Osteoblast (primary cell): Measurements from ENCODE around the gene SUCLA2. TPM values are rescaled to one million over a fixed set of nuclear protein-coding genes. Genes with fewer than 3 reads are reported as not detected.

Source experiments
- DNase-seq: peaks from one replicate; pipeline ENCODE4 v3.0.0; 2011; ENCODE audit warnings: low spot score, mixed read lengths; ENCODE audit not compliant: insufficient read length; ENCODE audit errors: missing footprints
- H2AFZ ChIP-seq: 2 replicates; pipeline ENCODE4 v1.6.0; 2011; ENCODE audit warnings: mild to moderate bottlenecking, low read length
- H3K27ac ChIP-seq: 2 replicates; pipeline ENCODE4 v1.5.1; 2011; ENCODE audit warnings: mild to moderate bottlenecking, low read depth, low read length, moderate library complexity
- H3K27me3 ChIP-seq: 2 replicates; pipeline ENCODE4 v1.6.0; 2012; ENCODE audit warnings: mild to moderate bottlenecking, control low read depth, inconsistent platforms, low read length, moderate library complexity; ENCODE audit not compliant: insufficient read depth
- H3K36me3 ChIP-seq: 2 replicates; pipeline ENCODE4 v1.5.1; 2011; ENCODE audit warnings: mild to moderate bottlenecking, low read length, control low read depth, moderate library complexity; ENCODE audit not compliant: insufficient read depth
- H3K4me1 ChIP-seq: 2 replicates; pipeline ENCODE4 v1.5.1; 2011; ENCODE audit warnings: mild to moderate bottlenecking, low read length, control low read depth, moderate library complexity; ENCODE audit not compliant: insufficient read depth
- H3K4me2 ChIP-seq: 2 replicates; pipeline ENCODE4 v1.6.0; 2011; ENCODE audit warnings: mild to moderate bottlenecking, low read length; ENCODE audit not compliant: insufficient read depth
- H3K4me3 ChIP-seq: fragments of 200-600 bp; sonication (generic); 3 replicates; pipeline ENCODE4 v1.5.1; 2012; ENCODE audit warnings: mild to moderate bottlenecking, low read length, inconsistent platforms; ENCODE audit not compliant: insufficient read depth
- H3K79me2 ChIP-seq: 2 replicates; pipeline ENCODE4 v1.6.0; 2012; ENCODE audit warnings: mild to moderate bottlenecking, low read length, control low read depth, inconsistent platforms; ENCODE audit not compliant: insufficient read depth
- H3K9me3 ChIP-seq: 2 replicates; pipeline ENCODE4 v1.5.1; 2011; ENCODE audit warnings: low read depth, low read length, control low read depth
- H4K20me1 ChIP-seq: 2 replicates; pipeline ENCODE4 v1.6.0; 2012; ENCODE audit warnings: mild to moderate bottlenecking, low read length, control low read depth; ENCODE audit not compliant: insufficient read depth
- total RNA-seq: library from RNA; depleted of rRNA; stranded (reverse); fragments of >200 nt; gene quantifications from 2 replicates; pipeline ENCODE4 v1.2.3, GENCODE V29; 2012
- TF ChIP-seq, protein P1 (sequence below): IDR thresholded peaks from 2 replicates; pipeline ENCODE4 v1.5.1; 2011; ENCODE audit warnings: mild to moderate bottlenecking, low read depth, low read length, moderate library complexity; ENCODE audit errors: extremely low read depth

SUCLA2 gene
- total RNA-seq, 1 donor: 36.6 TPM

DNA sequence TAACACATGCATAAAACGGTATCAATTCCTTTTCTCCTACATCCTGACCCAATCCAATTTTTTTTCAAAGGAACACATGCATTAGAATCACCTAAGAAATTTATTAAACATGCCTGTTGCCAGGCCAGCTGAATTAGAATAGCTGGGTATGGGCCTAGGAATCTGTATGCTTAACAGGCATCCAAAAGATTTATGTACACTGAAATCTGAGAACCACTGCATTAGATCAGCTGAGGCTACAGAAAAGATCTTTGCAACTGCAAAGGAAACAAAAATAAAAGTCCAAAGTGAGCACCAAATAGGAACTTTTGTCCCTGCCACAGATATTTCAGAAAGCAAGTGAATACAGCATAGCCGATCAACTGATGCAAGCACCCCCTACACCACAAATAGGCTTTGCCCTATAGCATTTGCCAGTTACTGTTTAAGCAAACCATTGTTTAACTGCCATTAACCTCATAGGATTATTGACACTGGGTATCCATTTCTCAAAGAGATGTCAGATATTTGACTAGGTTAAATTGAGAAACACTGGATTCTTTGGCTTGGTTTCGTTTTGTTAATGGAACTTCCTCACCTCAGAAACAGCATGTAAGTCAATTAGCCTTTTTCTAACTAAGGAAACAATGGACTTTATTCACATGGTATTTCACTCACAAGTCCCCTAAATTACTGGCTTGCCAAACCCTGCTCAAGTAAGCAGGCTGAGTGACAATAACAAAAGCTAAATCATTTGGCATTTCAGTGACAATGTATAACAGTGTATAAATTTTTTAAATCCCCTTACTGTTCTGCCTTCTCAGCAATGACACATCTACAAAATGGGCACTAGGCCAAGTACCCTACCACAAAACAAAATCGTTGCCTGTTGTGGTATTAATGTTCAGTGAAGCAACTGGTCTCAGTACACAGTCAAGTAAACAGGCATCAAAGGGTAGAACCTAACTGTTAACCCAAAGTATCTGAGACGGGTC, 67.8 kb downstream of the SUCLA2 start:
- Histone ChIP-seq H3K4me1 (peaks cover 4% of the 10 kb centered on the region), H3K79me2 (no peaks in the 10 kb centered on the region), H3K4me2 (peak overlapping the region; percentile 13), H3K27ac (no peak overlapping the region), H3K9me3 (no peaks in the 10 kb centered on the region), H4K20me1 (no peaks in the 10 kb centered on the region), H3K36me3 (no peaks in the 10 kb centered on the region), H3K4me3 (peak overlapping the region; percentile 22), H2AFZ (no peak overlapping the region), H3K27me3 (no peaks in the 10 kb centered on the region)
- TF ChIP-seq, protein P1, sequence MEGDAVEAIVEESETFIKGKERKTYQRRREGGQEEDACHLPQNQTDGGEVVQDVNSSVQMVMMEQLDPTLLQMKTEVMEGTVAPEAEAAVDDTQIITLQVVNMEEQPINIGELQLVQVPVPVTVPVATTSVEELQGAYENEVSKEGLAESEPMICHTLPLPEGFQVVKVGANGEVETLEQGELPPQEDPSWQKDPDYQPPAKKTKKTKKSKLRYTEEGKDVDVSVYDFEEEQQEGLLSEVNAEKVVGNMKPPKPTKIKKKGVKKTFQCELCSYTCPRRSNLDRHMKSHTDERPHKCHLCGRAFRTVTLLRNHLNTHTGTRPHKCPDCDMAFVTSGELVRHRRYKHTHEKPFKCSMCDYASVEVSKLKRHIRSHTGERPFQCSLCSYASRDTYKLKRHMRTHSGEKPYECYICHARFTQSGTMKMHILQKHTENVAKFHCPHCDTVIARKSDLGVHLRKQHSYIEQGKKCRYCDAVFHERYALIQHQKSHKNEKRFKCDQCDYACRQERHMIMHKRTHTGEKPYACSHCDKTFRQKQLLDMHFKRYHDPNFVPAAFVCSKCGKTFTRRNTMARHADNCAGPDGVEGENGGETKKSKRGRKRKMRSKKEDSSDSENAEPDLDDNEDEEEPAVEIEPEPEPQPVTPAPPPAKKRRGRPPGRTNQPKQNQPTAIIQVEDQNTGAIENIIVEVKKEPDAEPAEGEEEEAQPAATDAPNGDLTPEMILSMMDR: no peak
- DNase-seq: no peak

DNA sequence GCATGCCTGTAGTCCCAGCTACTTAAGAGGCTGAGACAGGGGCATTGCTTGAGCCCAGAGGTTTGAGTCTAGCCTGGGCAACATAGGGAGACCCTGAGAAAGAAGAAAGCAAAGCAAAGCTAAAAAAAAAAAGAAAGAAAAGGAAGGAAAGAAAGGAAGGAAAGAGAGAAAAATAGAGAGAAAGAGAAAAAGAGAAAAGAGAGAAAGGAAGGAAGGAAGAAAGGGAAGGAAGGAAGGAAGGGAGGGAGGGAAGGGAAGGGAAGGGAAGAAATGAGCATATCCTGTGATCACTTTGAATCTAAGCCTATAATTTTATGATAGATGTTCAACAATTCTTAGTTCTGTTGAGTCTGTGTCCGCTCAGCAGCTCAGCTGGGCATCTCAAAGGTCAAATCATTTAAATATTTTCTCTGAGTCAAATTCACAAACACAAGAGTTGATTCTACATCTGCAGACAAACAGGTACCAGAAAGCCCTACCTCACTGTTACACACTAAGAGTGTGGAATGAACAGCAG, 70.4 kb downstream of the SUCLA2 start:
- no peaks in the 10 kb centered on the region for H3K27me3 ChIP-seq
- H4K20me1 ChIP-seq: no peaks in the 10 kb centered on the region
- no peak overlapping the region for H3K4me2 ChIP-seq
- DNase-seq: no peak
- no peak overlapping the region for H3K27ac ChIP-seq
- no peak overlapping the region for H3K4me3 ChIP-seq
- H3K9me3 ChIP-seq: no peaks in the 10 kb centered on the region
- peaks cover 4% of the 10 kb centered on the region for H3K4me1 ChIP-seq
- no peaks in the 10 kb centered on the region for H3K79me2 ChIP-seq
- no peak overlapping the region for H2AFZ ChIP-seq
- TF ChIP-seq, protein P1: no peak
- no peaks in the 10 kb centered on the region for H3K36me3 ChIP-seq

DNA sequence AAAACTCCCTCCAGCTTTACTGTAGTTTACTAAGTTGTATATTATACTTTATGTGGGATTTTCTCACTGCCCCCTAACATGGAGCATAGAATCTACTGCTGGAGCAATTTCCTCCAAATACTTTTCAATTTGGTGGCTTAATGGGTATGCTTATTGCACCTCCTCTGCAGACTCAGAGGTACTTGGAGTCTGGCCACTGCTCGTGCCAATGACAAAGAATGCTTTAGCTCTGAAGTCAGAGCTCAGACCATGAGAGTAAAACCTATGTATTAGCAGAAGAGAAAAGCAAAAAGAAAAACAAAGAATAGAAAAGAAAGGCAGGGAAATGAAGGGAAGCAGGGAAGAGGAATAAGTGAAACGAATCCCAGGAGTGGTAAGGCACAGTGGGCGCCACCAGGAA, 71.9 kb downstream of the SUCLA2 start:
- no peak overlapping the region for H2AFZ ChIP-seq
- no peaks in the 10 kb centered on the region for H3K36me3 ChIP-seq
- H3K9me3 ChIP-seq: no peaks in the 10 kb centered on the region
- no peaks in the 10 kb centered on the region for H3K79me2 ChIP-seq
- H3K4me2 ChIP-seq: no peak overlapping the region
- H3K27me3 ChIP-seq: no peaks in the 10 kb centered on the region
- DNase-seq: peak; percentile 46
- no peaks in the 10 kb centered on the region for H4K20me1 ChIP-seq
- TF ChIP-seq, protein P1: no peak
- no peak overlapping the region for H3K4me3 ChIP-seq
- H3K27ac ChIP-seq: no peak overlapping the region
- peaks cover 4% of the 10 kb centered on the region for H3K4me1 ChIP-seq

DNA sequence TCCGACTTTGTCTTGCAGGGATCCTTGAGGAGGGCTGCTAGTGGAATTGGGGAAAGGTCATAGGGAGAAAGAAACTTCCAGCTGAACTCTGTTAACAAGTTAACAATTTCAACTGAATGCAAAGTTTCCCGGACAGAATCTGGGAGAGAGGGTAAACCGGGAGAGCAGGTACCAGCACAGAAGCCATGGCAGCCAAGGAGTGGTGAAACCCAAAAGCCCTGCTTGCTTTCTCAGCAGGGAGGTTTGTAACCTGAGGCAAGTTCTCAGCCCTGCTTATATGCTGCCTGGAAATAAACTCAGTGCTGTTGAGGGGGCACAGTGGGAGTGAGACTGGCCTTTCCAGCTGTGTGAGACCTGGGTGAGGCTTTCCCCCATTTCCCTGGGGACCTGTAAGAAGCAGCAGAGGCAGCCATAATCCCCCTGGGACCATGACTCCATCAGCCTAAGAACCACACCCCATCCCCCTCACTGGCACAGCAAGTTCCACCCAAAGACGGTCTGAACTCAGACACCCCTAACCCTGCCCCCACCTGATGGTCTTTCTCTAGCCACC, 84.0 kb downstream of the SUCLA2 start:
- no peak for DNase-seq
- no peak overlapping the region for H2AFZ ChIP-seq
- H3K9me3 ChIP-seq: no peaks in the 10 kb centered on the region
- no peaks in the 10 kb centered on the region for H3K27me3 ChIP-seq
- no peak overlapping the region for H3K4me3 ChIP-seq
- no peaks in the 10 kb centered on the region for H3K79me2 ChIP-seq
- TF ChIP-seq, protein P1: no peak
- no peaks in the 10 kb centered on the region for H3K4me1 ChIP-seq
- H3K4me2 ChIP-seq: no peak overlapping the region
- H3K27ac ChIP-seq: no peak overlapping the region
- no peaks in the 10 kb centered on the region for H4K20me1 ChIP-seq
- H3K36me3 ChIP-seq: no peaks in the 10 kb centered on the region
